Activated CD4-positive, alpha-beta T cell treated with anti-CD3 and anti-CD28 coated beads, Interleukin-2, amount 10 ng/mL, durations not matched to agents 24 days and 14 days (primary cell): ENCODE measurements around the gene PSMC6. TPM values are rescaled to one million over a fixed set of nuclear protein-coding genes. Genes with fewer than 3 reads are reported as not detected.
"Not testable (repeated sequence)": the region's sequence is repeated elsewhere in the genome, so short reads cannot be mapped to it uniquely, and the experiment has no call there.

Experiments used
- DNase-seq: peaks from one replicate; pipeline ENCODE4 v3.0.0; 2022
- H3K27ac Mint-ChIP-seq: one replicate; pipeline ENCODE4 v1.8.0; 2022; ENCODE audit warnings: mild to moderate bottlenecking, mixed read lengths
- H3K27me3 Mint-ChIP-seq: one replicate; pipeline ENCODE4 v1.8.0; 2022; ENCODE audit warnings: mixed read lengths
- H3K36me3 Mint-ChIP-seq: one replicate; pipeline ENCODE4 v1.8.0; 2022; ENCODE audit warnings: low read depth, mild to moderate bottlenecking, mixed read lengths
- H3K4me1 Mint-ChIP-seq: one replicate; pipeline ENCODE4 v1.8.0; 2021; ENCODE audit warnings: mixed read lengths
- H3K4me3 Mint-ChIP-seq: one replicate; pipeline ENCODE4 v1.8.0; 2022; ENCODE audit warnings: mild to moderate bottlenecking, moderate library complexity, mixed read lengths
- H3K9me3 Mint-ChIP-seq: one replicate; pipeline ENCODE4 v1.8.0; 2021; ENCODE audit warnings: mixed read lengths
- intact Hi-C: fragments of 100-400 bp; cut with micrococcal nuclease; formaldehyde crosslinking; loops from one replicate; pipeline ENCODE4 v1.15.1; 2023
- total RNA-seq: library from RNA; stranded (reverse); gene quantifications from 2 replicates; pipeline ENCODE4 v1.2.3, GENCODE V29; 2022

The PSMC6 gene
- total RNA-seq, 1 donor from 2014 or later: 143 TPM

DNA sequence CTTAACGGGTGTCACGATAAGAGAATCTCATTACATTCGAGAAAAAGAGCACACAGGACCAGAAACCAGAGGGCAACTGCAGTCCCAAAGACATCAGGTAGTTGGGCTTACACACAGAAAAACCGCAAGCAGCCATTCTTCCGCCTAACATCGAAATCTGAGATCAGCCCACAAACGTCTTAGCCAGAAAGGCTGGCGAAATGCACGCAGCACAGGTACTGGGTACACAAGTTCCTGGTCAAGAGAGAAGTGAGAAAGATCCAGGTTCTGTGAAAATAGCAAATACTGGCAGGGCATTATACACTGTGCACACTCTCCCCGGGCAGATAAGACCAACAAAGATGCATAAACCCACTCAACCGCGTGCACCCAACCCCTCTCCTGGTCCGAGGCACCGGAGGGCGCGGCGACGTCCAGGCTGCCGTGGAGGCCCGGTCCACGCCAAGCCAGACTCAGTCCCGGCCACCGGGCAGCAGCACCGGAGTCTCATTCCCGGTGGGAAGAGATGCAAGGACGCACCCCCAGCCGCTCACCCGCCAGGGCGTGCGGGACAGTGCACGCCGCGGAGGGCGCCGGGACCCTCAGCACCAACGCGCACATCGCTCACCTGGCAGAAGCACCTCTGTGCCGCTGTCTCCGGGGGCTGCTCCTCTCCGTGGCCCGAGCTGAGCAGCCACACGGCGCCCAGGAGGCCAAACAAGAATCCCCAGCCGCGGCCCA is 12.1 kb upstream of the PSMC6 start:
- DNase-seq: peak; percentile 91
- H3K4me1 Mint-ChIP-seq: peaks cover 37% of the 10 kb centered on the region
- peak overlapping the region; percentile 99 for H3K27ac Mint-ChIP-seq
- H3K9me3 Mint-ChIP-seq: no peaks in the 10 kb centered on the region
- intact Hi-C loops: loop anchor here (1.0 to 10.0 kb wide), 3 partner anchors 12 to 460 kb away; partner anchors contain the start of genes DDHD1, GPR137C, PSMC6 and TXNDC16
- H3K27me3 Mint-ChIP-seq: no peaks in the 10 kb centered on the region
- H3K36me3 Mint-ChIP-seq: peaks cover 29% of the 10 kb centered on the region
- H3K4me3 Mint-ChIP-seq: peak overlapping the region; percentile 96

DNA sequence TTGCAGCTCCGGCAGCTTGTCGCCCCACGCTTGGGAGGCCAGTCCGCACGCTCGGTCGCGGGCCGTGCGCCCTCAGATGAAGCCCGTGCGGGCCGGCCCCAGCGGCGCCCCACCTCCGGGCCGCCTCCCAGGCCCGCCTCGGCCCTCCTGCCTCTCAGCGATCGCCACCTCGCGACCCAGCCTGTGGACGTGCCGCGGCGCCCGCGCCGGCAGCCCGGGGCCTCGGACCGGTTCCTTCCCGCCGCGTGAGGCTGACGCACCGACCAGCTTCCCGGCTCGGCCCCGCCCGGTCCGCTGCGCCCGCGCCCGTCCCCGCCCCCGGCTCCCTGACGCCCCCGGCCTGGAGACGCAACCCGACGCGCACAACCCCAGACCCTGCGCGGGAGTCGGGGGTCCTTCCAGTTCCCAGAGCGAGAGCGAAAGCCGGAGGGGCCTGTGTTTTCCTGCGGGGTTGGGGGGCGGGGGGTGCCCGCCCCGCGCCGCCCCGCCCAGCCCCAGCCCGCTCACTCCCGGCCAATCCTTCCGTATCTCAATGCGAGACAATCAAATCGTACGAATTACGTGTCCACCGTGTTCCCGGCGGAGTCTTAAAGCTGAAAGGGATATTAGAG is 11.4 kb upstream of the PSMC6 start, which contains the start of gene ERO1A:
ERO1A (minus strand) TSS at position 78 of the 611 bp plus-strand sequence; CDS start at position 1, 77 bp downstream.
- intact Hi-C loops: loop anchor here (1.0 to 10.0 kb wide), 3 partner anchors 34 to 459 kb away; partner anchors contain the start of genes DDHD1, GPR137C and TXNDC16
- peak; percentile 92 for DNase-seq
- peak within 1 kb of the TSS; percentile 96 for H3K4me3 Mint-ChIP-seq
- H3K9me3 Mint-ChIP-seq: no peaks in the 10 kb centered on the region
- H3K36me3 Mint-ChIP-seq: peaks cover 24% of the 10 kb centered on the region
- H3K27ac Mint-ChIP-seq: peak within 1 kb of the TSS; percentile 99
- H3K27me3 Mint-ChIP-seq: no peaks in the 10 kb centered on the region
- peaks cover 33% of the 10 kb centered on the region for H3K4me1 Mint-ChIP-seq

DNA sequence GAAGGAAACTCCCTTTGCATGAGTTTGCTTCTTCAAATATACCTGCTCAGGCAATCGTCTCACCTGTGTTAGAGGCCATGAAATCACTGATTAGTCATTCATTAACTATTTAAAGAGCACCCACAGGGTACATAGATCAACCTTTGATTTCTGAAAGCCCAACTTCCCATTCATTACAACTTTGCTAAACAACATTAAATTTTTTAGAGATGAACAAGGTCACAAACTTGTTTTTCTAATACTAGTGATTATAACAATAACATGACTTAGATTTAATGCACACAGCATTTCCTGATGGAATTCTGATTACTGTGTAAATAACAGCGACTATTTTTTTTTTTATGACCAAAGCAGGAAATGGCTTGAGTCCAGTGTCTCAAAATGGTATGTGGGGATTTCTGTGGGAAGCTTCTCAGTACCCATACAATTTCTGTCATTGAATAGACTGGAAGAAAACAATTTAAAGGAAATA is 6.3 kb upstream of the PSMC6 start:
- intact Hi-C loops: loop anchor here (10.0 kb wide), 1 partner anchor 386 kb away; the partner anchor contains the start of gene PTGER2

DNA sequence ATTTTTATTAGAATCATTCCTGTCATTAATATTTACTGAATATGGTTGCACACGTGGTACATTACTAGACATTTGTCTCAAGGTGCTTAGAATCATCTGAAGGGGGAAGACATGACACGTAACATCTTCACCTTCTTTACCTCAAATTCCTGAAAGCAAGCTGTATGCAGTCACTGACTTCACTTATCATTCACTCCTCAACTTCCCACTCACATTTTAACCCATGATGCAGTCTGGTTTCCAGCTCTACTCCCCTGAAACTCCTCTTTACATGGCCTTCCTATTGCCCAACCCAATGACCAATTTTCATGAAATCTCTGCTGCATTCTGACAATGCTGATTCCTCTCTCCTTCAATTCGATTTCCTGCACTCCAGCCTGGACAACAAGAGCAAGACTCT is 5.8 kb upstream of the PSMC6 start:
- intact Hi-C loops: loop anchor here (10.0 kb wide), 1 partner anchor 386 kb away; the partner anchor contains the start of gene PTGER2
- H3K27ac Mint-ChIP-seq: no peak overlapping the region
- H3K36me3 Mint-ChIP-seq: no peaks in the 10 kb centered on the region

More for the DNA sequence above, 6.3 kb upstream of the PSMC6 start:
- Mint-ChIP-seq H3K9me3 (no peaks in the 10 kb centered on the region), H3K36me3 (no peaks in the 10 kb centered on the region), H3K27me3 (no peaks in the 10 kb centered on the region), H3K27ac (no peak overlapping the region), H3K4me1 (peaks cover 8% of the 10 kb centered on the region), H3K4me3 (no peak overlapping the region)
- DNase-seq: no peak

DNA sequence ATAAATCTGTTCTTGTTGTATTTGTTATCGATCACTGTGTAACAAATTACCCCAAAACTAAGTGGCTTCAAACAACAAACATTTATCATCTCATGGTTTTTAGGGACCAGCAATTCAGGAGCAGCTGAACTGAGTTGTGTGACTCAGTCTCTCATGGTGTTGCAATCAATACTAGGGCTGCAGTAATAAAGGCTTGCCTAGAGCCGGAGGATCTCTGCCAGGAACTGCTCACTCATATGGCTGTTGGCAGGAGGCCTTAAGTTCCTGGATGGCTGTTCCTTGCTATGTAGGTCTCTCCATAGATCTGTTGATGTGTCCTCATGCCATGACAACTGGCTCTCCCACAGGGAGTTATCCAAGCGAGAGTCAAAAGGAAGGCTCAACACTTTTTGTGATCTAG is 3.8 kb upstream of the PSMC6 start:
- no peak overlapping the region for H3K4me3 Mint-ChIP-seq
- no peaks in the 10 kb centered on the region for H3K27me3 Mint-ChIP-seq
- intact Hi-C loops: loop anchor here (10.0 kb wide), 1 partner anchor 388 kb away; the partner anchor contains the start of gene PTGER2
- peaks cover 9% of the 10 kb centered on the region for H3K36me3 Mint-ChIP-seq
- DNase-seq: no peak
- no peaks in the 10 kb centered on the region for H3K9me3 Mint-ChIP-seq
- no peak overlapping the region for H3K27ac Mint-ChIP-seq
- peaks cover 21% of the 10 kb centered on the region for H3K4me1 Mint-ChIP-seq

More for the DNA sequence above, 5.8 kb upstream of the PSMC6 start:
- DNase-seq: peak; percentile 47
- Mint-ChIP-seq H3K4me3 (no peak overlapping the region), H3K27me3 (no peaks in the 10 kb centered on the region), H3K4me1 (peaks cover 12% of the 10 kb centered on the region), H3K9me3 (no peaks in the 10 kb centered on the region)

DNA sequence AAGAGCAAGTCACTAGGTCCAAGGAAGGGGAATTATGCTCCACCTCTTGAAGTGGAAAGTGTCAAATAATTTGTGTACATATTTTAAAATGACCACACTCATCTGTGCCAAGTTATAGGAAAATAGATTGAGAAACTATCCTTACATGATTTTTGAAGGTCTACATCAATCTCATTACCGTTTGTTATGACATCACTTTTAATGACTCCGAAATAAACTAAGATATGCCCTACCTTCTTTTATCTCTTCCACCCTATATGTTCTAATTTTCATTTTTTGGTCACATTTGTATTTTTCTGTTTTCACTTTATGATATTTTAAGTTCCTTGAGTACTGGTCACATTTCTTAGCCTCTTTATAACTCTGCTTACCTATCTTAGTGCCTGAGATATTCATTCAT is 3.3 kb upstream of the PSMC6 start:
- no peak for DNase-seq
- H3K9me3 Mint-ChIP-seq: no peaks in the 10 kb centered on the region
- H3K36me3 Mint-ChIP-seq: peaks cover 13% of the 10 kb centered on the region
- intact Hi-C loops: loop anchor here (10.0 kb wide), 1 partner anchor 389 kb away; the partner anchor contains the start of gene PTGER2
- no peak overlapping the region for H3K4me3 Mint-ChIP-seq
- H3K27ac Mint-ChIP-seq: no peak overlapping the region
- H3K4me1 Mint-ChIP-seq: peaks cover 25% of the 10 kb centered on the region
- H3K27me3 Mint-ChIP-seq: no peaks in the 10 kb centered on the region

DNA sequence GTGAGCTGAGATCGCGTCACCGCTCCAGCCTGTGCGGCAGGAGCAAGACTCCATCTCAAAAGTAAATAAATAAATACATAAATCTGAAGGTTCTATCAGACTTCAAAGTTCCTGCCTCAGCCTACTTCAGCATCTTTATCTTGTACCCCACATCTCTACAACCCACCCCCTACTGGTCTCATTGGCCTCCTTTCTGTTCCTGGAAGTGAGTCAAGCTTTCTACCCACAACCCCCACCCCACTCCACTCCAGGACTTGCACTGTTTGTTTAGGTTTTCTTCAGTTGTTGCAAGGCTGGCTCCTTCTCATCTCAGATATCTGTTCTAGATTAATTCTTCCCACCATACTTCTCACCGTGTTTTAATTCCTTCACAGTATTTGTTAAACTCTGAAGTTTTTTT is 714 bp upstream of the PSMC6 start:
- intact Hi-C loops: loop anchor here (2.0 to 10.0 kb wide), 2 partner anchors 85 to 391 kb away; partner anchors contain the start of genes GNPNAT1 and PTGER2
- H3K4me1 Mint-ChIP-seq: peaks cover 35% of the 10 kb centered on the region
- H3K27ac Mint-ChIP-seq: peak overlapping the region; percentile 98
- DNase-seq: peak; percentile 81
- H3K9me3 Mint-ChIP-seq: no peaks in the 10 kb centered on the region
- no peaks in the 10 kb centered on the region for H3K27me3 Mint-ChIP-seq
- peak overlapping the region; percentile 99 for H3K4me3 Mint-ChIP-seq
- peaks cover 33% of the 10 kb centered on the region for H3K36me3 Mint-ChIP-seq

DNA sequence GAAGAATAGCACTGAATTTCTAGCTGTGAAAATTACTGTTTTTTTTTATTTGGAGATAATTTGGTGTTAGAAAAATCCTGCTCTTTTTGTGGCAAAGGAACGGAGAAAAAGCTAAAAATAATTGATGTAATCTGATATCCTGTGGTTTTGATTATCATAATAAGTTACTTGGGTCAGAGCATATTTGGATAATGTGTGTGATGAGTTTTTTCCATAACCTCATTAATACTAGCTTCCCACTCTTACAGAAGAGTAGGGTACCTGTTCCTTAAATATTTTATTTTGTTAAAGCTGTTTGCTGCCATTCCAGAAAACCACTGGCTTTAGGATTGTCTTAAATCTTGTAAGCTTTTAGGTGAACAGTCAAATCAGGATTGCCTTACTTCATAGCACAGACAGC is 4.7 kb downstream of the PSMC6 start:
- H3K27me3 Mint-ChIP-seq: no peaks in the 10 kb centered on the region
- DNase-seq: no peak
- intact Hi-C loops: no loop called here
- H3K4me1 Mint-ChIP-seq: peaks cover 24% of the 10 kb centered on the region
- peaks cover 69% of the 10 kb centered on the region for H3K36me3 Mint-ChIP-seq
- no peaks in the 10 kb centered on the region for H3K9me3 Mint-ChIP-seq
- no peak overlapping the region for H3K27ac Mint-ChIP-seq
- H3K4me3 Mint-ChIP-seq: no peak overlapping the region

DNA sequence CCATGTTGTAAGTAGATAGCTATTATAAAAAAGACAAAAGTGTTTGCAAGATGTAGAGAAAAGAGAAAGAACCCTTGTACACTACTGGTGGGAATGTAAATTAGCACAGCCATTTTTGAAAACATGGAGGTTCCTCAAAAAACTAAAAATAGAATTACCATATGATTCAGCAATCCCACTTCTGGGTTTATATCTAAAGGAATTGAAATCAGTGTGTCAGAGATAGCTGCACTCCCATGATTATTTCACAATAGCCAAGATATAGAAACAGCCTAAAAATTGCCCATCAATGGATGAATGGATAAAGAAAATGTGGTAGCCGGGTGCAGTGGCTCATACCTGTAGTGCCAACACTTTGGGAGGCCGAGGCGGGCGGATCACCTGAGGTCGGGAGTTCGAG is 9.2 kb downstream of the PSMC6 start:
- no peak for DNase-seq
- Mint-ChIP-seq H3K9me3 (no peaks in the 10 kb centered on the region), H3K4me1 (peaks cover 5% of the 10 kb centered on the region), H3K36me3 (peaks cover 56% of the 10 kb centered on the region), H3K27me3 (no peaks in the 10 kb centered on the region), H3K27ac (no peak overlapping the region), H3K4me3 (no peak overlapping the region)
- intact Hi-C loops: no loop called here

DNA sequence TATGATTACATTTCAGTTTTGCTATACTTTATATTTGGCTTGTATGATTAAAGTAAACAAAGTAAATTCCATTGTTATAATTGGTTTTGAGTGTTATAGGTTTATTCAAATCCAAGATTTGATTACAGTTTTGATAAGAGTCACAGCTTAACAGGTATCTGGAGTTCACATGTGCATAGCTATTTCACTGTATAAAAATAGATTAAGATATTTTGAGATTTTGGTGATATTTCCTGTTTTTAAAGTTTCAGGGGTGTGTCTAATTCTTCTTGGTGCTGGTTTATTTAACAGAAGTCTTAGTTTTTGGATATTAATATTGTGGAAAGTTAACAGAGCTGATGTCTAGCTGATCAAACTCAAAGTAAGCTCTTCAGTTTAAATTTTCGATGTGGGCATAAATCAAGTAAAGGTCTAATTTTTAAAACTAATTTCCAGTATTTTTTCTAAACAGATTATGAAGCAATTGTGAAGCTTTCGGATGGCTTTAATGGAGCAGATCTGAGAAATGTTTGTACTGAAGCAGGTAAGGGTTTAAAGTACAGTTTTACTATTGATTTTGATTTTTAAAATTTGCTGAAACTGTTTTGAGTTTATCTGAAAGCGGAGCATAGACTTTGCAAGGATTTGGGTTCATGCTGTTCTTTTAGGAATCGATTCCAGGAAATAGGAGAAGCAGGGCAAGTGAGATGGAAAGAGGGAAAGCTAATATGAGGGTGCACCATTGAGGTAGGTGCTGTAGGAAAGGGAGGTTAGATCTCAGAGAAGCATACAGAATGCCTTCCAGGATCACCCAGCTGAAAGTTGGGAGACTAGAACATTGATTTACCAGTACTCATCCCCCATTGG is 16.7 kb downstream of the PSMC6 start:
- intact Hi-C loops: no loop called here
- Mint-ChIP-seq H3K27me3 (no peaks in the 10 kb centered on the region), H3K9me3 (no peaks in the 10 kb centered on the region), H3K27ac (peak overlapping the region; percentile 7), H3K36me3 (peaks cover 52% of the 10 kb centered on the region), H3K4me1 (peaks cover 16% of the 10 kb centered on the region), H3K4me3 (no peak overlapping the region)
- no peak for DNase-seq

DNA sequence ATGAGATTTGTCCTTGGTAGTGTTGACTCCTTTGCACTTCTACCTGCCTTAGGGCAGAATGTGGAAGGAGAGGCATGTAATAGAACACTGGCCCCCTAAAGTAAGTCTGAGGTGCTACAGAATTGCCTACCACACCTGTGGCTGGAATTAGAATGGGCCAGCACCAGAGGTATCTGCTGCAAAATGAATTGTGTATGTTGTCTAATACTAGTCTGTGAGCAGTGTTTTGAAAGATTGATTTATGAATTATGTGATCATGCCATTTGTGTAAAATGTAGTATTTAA is 17.3 kb downstream of the PSMC6 start:
- intact Hi-C loops: no loop called here
- Mint-ChIP-seq H3K9me3 (no peaks in the 10 kb centered on the region), H3K4me3 (no peak overlapping the region), H3K27me3 (no peaks in the 10 kb centered on the region), H3K36me3 (peaks cover 48% of the 10 kb centered on the region), H3K27ac (no peak overlapping the region), H3K4me1 (peaks cover 17% of the 10 kb centered on the region)
- no peak for DNase-seq

DNA sequence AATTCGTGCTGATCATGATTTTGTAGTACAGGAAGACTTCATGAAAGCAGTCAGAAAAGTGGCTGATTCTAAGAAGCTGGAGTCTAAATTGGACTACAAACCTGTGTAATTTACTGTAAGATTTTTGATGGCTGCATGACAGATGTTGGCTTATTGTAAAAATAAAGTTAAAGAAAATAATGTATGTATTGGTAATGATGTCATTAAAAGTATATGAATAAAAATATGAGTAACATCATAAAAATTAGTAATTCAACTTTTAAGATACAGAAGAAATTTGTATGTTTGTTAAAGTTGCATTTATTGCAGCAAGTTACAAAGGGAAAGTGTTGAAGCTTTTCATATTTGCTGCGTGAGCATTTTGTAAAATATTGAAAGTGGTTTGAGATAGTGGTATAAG is 20.5 kb downstream of the PSMC6 start:
- intact Hi-C loops, DNase-seq, H3K27me3 Mint-ChIP-seq, H3K4me3 Mint-ChIP-seq, H3K27ac Mint-ChIP-seq, H3K9me3 Mint-ChIP-seq: not testable (repeated sequence)
- Mint-ChIP-seq H3K36me3 (peaks cover 39% of the 10 kb centered on the region), H3K4me1 (peaks cover 20% of the 10 kb centered on the region)

DNA sequence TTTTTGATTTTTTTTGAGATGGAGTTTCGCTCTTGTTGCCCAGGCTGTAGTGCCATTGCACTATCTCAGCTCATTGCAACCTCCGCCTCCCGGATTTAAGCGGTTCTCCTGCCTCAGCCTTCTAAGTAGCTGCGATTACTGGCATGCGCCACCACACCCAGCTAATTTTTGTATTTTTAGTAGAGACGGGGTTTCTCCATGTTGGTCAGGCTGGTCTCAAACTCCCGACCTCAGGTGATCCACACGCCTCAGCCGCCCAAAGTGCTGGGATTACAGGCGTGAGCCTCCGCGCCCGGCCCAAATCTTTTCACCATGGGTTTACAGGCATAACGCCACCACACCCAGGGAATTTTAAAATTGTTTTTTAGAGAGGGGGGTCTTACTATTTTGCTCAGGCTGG is 22.0 kb downstream of the PSMC6 start:
- intact Hi-C loops: loop anchor here (1.0 to 2.0 kb wide), 3 partner anchors 33 to 176 kb away; partner anchors contain the start of genes GNPNAT1, GPR137C and TXNDC16
- not testable (repeated sequence) for H3K27ac Mint-ChIP-seq, H3K9me3 Mint-ChIP-seq, H3K27me3 Mint-ChIP-seq, DNase-seq
- peaks cover 18% of the 10 kb centered on the region for H3K4me1 Mint-ChIP-seq
- H3K4me3 Mint-ChIP-seq: peak overlapping the region; percentile 44
- H3K36me3 Mint-ChIP-seq: peaks cover 42% of the 10 kb centered on the region
